Epithelial cell of esophagus (primary cell): ENCODE data around the gene TM9SF1.

ENCODE experiments used
- DNase-seq: peaks from one replicate; pipeline ENCODE4 v3.0.0; 2010; ENCODE audit warnings: low read depth
- H3K4me3 ChIP-seq: 2 replicates; pipeline ENCODE4 v1.5.1; 2011; ENCODE audit warnings: mild to moderate bottlenecking, low read length, control low read depth
- TF ChIP-seq, protein P1 (sequence below): IDR thresholded peaks from 2 replicates; pipeline ENCODE4 v1.5.1; 2011; ENCODE audit warnings: low read depth, mild to moderate bottlenecking, low read length, control low read depth, inconsistent platforms; ENCODE audit not compliant: insufficient read depth; ENCODE audit errors: missing control alignments

Gene TM9SF1

GRCh38 chr14:24162093-24162492 is 33.1 kb downstream of the TM9SF1 start:
- no peak for DNase-seq
- TF ChIP-seq, protein P1, sequence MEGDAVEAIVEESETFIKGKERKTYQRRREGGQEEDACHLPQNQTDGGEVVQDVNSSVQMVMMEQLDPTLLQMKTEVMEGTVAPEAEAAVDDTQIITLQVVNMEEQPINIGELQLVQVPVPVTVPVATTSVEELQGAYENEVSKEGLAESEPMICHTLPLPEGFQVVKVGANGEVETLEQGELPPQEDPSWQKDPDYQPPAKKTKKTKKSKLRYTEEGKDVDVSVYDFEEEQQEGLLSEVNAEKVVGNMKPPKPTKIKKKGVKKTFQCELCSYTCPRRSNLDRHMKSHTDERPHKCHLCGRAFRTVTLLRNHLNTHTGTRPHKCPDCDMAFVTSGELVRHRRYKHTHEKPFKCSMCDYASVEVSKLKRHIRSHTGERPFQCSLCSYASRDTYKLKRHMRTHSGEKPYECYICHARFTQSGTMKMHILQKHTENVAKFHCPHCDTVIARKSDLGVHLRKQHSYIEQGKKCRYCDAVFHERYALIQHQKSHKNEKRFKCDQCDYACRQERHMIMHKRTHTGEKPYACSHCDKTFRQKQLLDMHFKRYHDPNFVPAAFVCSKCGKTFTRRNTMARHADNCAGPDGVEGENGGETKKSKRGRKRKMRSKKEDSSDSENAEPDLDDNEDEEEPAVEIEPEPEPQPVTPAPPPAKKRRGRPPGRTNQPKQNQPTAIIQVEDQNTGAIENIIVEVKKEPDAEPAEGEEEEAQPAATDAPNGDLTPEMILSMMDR: no peak
- H3K4me3 ChIP-seq: peak overlapping the region; percentile 57

GRCh38 chr14:24160850-24161804 is 34.1 kb downstream of the TM9SF1 start, which contains the start of gene IRF9:
TSS of gene IRF9 (plus strand) at chr14:24161265. CDS start at chr14:24162145, 880 bp downstream.
- TF ChIP-seq, protein P1: peak; percentile 86
- peak; percentile 91 for DNase-seq
- H3K4me3 ChIP-seq: peak within 1 kb of the TSS; percentile 57

- TF ChIP-seq, protein P1: no peak
- H3K4me3 ChIP-seq: no peak overlapping the region
- DNase-seq: no peak
Measured at GRCh38 chr14:24160499-24160849, 34.8 kb downstream of the TM9SF1 start.

DNA sequence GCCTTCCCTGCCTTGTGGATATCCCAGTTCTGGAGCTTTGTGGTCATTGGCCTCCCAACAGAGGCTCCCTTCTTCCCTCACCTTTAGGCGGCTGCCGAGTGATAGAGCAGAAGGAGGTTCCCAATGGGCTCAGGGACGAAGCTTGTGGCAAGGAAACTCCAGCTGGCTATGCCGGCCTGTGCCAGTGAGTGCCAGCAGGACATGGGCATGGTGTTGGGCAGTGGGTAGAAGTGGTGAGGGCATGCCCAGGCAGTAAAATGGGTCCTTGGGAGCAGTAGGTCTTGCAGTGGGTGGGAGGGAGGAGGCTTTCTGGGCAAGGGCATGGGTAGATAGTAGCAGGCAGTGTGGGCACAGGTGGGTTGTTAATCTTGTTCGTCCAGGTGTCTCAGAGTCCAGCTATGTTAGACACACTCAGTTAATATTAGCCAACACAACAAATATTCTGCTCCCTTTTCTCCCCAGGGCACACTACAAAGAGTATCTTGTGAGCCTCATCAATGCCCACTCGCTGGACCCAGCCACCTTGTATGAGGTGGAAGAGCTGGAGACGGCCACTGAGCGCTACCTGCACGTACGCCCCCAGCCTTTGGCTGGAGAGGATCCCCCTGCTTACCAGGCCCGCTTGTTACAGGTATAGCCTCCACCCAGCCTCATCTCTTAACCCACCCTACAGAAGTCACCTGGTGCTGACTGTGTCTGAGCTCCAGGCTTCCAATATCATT is 35.3 kb downstream of the TM9SF1 start:
- TF ChIP-seq, protein P1: no peak
- DNase-seq: no peak
- H3K4me3 ChIP-seq: no peak overlapping the region

- TF ChIP-seq, protein P1: no peak
- no peak overlapping the region for H3K4me3 ChIP-seq
- no peak for DNase-seq
Measured at GRCh38 chr14:24157331-24157730, 37.9 kb downstream of the TM9SF1 start.

DNA sequence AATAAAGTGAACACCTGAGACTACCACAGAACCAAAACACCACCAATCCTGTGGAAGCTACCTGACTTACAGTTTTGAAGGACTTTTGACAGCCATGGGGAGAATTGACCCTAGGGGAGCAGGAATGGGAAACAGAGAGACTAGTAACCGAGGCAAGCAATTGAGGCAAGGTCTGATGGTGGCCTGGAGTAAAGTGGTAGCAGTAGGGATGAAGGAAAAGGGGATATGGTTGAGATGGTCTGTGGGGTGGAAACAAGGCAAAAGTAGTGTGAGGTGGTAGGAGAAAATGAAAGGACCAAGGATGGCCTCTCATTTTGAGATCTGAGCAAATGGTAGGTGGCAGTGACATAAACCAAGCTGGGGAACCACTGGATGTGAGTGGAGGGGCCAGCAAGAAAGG is 38.4 kb downstream of the TM9SF1 start:
- DNase-seq: no peak
- TF ChIP-seq, protein P1: no peak
- H3K4me3 ChIP-seq: no peak overlapping the region
